HG02943 (cell line): Measurements from ENCODE around the gene UNC93A.
"Not testable (repeated sequence)": the region's sequence is repeated elsewhere in the genome, so short reads cannot be mapped to it uniquely, and the experiment has no call there.

Experiments used
- ATAC-seq: cut with Tn5 transposase; IDR thresholded peaks from one replicate; pipeline ENCODE4 v1.9.1; 2021; ENCODE audit warnings: mild to moderate bottlenecking, low read depth, moderate library complexity; ENCODE audit not compliant: unreplicated experiment

Gene UNC93A

DNA sequence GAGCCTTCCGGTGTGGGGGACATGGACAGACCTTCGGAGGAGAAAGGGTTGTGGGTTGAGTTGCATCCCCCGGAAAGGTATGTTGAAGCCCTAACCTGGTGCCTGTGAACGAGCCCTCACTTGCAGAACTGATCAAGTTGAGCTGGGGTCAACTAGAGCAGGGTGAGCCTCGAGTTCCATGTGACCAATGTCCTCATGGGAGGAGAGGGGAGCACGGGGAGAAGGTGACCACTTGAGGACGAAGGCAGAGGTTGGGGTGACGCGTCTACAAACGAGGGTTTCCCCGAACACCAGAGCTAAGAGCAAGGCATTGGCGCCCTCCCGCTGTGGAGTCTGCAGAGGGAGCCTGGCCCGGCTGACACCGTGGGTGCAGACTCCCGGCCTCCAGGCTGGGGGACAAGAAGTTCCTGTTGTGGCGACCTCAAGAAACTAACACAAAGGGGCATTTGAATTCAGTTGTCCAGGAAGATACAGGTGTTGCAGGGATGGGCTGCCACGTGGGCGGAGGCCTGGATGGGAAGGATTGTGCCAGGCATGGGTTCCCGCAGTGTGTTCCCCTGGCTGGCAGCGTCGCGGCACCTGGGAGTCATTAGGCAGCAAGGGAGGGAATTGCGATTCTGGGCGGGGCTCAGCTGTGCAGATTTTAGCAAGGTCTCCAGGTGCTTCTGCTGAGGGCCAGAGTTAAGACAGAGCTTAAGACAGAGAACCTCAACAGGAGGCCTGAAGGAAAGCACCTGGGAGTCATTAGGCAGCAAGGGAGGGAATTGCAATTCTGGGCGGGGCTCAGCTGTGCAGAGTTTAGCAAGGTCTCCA is 20.4 kb upstream of the UNC93A start:
- no peak for ATAC-seq

DNA sequence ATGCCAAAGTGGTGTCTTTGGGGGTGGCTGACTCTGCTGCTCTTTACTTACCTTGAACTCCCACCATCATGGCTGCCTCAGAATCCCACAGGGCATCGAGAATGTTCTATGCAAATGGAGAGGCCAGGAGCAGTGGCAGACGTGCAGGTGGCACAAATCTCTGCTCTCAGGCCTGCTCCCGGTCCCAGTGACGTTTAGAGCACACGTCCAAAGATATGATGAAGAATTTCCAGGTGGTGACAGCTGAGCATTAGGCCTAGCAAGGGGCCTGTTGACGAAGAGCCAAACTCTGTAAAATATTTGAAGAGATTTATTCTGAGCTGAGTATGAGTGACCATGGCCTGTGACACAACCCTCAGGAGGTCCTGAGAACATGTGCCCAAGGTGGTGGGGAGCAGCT is 19.0 kb upstream of the UNC93A start:
- ATAC-seq, result no peak

DNA sequence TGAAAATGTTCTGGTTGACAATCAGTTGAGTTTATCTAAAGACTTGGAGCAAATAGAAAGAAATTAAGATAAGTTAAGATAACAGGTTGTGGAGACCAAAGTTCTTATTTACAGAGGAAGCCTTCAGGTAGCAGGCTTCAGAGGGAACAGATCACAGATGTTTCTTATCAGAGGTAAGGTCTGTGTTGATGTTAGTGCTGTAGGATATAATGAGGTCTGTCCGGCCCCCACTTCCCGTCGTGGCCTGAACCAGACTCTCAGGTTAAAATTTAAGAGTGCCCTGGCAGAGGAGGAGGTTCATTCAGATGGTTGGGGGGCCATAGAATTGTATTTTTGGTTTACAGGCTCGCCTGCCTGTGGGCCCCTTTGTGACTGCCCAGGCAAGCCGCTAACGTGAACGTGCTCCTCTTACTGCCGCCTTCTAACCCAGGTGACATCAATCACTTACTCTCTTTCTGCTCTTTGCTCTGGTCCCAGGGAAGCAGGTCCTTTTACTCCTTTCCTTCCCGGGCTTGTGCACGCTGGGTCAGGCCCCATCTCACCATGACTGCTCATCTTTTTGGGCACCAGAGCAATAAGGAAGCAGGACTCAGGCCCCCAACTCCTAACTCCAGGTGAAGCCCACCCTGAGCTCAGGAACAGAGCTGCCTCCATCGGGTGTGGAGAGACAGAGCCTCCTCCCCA is 18.3 kb upstream of the UNC93A start:
- no peak for ATAC-seq

DNA sequence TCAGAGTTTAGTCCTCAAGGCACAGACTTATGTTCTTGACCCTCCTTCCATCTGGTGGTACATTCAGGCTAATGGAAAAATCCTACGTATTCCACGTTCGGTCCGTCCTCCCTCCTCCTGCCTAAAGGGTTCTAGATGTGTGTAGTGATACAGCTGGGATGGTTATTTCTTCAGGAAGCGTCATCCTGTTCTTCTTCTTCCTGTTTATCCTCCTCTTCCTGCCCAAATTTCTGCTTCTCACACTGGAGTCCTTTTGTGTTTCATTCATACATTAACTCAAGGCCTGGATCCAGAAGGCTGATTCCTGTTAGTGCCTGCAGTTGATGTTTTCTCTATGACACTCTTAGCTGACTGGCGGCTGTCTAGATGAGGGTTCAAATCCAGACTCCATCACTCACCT is 16.8 kb upstream of the UNC93A start:
- no peak for ATAC-seq

DNA sequence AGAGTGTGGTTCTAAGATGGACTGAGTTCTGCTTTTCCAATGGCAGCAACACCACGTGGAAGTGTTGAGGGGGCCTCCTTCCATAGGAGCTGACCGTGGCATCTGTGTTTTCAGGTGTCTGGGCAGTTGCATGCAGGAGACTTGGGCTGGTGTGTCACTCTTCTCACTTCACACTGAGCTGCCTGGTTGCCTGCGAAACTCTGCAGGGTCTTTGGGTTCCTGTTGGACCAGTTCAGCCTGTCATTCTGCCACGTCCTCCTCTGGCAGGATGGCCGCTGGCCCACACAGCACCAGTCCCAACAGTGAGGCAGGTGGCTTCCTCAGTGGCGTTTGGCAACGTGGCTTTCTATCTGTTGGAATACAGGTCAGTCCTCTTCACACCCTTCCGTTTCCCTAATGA is 16.1 kb upstream of the UNC93A start:
- no peak for ATAC-seq

DNA sequence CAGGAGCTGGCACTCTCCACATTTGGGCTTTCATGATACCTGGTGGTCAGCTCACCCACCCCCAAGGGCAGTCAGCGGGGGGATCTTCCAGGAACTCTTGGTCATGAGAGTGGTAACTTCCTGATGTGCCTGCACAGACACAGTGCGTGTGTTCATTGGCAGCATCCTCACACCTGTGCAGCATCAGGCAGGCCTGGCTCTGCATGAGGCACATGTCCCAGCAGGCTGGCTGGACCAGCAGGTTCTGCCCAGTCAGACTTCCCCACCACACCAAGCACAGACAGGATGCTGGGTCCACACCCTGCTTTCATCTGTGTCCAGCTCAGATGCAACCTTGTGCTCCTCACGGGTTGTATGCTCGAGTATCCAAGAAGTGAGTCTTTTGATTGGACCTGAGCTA is 15.7 kb upstream of the UNC93A start:
- no peak for ATAC-seq

DNA sequence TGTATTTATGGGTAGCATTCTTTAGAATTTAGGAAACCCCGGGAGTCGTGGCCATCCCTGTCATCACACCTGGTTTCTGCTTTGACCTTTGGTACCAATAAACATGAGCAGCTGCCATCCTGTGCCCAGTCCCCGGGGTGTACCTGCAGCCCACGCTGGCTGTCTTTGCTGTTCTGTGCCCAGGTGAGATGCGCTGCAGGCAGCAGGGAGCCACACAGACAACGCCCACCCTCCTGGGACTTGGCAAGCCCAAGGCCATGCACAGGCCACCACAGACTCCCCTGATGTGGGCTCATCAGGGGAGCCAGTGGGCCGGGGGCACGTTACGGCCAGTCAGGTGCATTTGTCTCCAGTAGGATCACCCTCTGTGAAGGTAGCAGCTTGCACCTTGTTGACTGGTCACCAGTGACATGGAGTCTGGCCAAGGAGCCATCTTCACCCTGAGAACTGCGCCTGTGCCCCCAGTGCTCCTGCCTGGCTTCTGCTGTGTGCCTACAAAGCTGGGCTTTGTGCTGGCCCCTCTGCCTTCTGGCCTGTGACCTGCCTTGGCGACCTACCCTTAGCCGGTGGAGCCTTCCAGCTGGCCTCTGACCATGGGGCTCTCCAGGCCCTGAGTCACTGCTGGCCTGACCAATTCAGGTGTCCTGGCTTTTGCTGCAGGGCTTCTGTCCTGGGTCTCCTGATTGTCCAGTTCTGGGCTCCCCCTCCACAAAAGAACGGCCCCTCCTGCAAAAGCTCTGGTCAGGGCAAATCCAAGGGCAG is 14.2 kb upstream of the UNC93A start:
- ATAC-seq, result no peak

DNA sequence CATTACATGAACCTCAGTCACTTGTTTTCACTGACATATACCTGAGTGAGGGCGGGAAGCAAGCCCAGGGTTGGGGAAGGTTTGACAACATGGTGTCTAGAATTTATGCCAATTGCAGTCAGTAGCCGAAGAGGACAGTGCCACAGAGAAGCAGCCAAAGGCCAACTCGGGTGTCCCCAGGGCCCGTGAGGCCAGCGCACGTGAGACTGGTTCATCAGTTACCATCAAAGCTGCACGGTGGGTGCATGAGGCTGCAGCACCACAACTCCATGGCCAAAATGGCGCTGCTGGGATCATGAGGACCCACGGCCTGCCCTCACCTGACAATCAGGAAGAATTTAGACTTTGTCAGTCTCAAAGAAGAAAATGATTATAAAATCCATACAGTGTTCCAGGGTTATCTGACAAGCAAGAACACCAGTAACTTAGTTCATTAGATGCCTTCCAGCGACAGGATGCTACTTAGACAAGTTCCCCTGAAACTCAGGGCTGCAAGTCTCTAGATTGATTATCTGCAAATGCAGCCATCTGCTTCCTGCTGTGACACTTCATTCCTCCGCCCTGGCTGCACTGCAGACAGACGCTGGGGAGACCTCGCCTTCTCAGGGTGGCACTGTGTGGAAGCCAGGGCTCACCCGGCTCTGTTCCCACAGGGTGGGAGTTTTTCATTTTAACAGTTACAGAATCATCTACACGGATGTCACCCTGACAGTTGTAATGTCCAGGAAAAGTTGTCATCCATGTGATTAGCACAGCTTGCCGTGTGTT is 12.8 kb upstream of the UNC93A start:
- not testable (repeated sequence) for ATAC-seq

DNA sequence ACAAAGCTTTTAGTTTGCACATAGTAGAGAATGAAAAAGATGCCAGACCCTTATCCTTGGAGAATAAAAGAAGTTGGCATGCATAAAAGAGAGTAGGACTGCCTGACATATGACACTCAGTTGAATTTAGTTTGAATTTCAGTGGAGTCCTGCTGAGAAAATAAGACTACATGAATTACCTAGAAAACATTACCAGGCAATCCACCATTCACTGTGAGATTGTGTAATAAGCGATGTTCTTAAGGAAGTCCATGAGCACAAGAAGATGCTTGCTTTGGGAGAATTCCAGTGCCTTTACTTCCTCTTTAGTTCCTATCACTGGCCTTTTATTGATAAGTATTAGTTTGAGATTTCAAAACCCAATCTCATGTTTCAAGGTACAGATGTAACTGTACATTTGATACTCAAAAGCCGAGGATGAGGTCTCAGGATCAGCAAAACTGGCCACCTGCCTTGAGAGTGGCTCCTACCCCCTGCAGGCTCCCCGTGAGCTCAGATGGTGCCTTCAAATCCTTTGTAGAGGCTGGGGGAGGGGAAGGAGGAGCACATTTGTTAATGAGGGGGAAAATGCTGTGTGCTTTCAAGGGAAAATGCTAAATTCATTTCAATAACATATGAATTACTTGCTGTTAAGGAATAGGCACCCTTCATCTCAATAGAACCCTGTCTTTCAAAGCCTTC is 11.2 kb upstream of the UNC93A start:
- ATAC-seq, result no peak

DNA sequence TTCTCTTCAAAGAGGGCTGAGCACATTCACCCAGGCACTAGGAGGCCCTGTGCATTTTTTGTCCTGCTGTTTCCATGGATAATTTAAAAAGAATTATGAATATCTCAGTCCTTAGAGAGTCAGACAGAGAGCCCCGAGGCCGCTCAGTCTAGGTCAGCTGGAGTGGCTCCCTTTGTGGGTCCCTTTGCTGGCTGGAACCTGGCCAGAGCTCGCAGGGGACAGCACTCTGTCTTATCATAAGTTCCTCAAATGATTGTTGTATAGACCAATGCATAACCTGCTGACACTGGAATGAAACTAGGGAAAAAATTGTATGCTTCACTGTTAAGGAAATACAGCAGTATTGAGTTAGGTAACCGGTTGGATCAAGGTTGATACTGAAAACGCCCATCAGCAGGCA is 10.6 kb upstream of the UNC93A start:
- ATAC-seq, result not testable (repeated sequence)

DNA sequence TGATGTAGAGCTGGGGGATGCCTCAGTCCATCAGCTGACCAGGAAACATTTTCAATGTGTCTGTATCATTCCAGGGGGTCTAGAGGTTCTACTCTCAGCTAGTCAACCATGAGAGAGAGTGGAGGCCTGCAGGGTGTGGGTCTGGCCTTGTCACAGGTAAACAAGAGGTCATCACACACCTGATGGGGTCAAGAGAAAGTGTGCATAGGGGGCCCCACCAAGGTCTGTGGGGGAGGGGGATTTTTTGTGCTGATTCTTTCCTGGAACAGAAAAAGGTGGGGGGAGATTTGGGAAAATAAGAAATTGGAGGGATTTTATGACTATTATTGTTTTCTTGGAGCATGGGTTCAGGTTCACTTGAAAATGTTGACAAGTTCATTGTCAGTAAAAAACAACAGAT is 8.9 kb upstream of the UNC93A start:
- ATAC-seq, result no peak

DNA sequence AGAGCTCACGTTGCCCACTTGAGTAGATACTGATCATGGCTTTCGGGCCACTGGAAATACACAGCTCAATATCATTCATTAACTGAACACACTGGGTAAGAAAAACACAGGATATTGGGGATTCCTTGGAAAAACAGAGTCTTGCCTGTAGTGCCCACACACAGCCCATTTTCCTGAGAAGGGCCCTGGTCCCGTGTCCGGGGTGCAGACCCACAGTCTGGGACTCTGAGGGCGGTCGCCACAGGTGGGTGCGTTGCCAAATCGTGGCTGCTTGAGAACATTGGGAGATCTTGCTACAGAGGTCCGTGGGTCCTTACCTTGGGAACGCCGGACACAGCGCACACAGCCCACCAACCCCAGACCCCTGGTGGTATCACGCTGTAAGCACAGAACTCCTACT is 6.5 kb upstream of the UNC93A start:
- not testable (repeated sequence) for ATAC-seq

DNA sequence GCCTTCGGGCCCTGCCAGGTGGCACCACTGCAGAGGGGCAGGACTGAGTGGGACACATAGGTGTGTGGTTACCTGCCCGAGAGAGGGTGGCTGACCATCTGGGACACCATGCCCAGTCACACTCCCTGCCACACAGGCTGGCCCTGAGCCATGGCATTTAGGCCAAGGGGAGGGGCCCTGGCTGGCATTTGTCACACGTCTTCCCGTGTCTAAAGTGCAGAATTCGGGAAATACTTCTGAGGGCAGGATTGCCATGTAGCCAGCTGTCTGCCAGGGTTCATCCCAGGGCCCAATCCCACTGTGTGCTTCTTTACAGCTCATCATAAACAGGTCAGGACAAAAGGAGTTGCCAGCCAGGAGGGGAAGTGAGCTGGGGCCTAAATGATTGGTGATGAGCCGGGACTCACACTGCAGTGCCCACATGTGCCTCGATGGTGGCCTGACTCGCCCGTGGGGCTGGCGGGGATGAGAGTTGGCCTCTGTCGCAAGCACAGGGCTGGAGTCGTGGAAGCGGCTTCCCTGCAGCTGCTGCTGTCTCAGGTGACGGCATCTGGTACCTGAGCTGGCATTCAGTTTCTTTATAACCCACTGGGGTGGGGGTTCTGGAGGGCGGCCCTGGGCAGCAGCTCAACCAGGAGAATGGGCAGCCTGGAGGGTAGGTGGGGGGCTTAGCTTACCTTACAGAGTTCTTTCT is 5.9 kb upstream of the UNC93A start:
- ATAC-seq, result no peak

DNA sequence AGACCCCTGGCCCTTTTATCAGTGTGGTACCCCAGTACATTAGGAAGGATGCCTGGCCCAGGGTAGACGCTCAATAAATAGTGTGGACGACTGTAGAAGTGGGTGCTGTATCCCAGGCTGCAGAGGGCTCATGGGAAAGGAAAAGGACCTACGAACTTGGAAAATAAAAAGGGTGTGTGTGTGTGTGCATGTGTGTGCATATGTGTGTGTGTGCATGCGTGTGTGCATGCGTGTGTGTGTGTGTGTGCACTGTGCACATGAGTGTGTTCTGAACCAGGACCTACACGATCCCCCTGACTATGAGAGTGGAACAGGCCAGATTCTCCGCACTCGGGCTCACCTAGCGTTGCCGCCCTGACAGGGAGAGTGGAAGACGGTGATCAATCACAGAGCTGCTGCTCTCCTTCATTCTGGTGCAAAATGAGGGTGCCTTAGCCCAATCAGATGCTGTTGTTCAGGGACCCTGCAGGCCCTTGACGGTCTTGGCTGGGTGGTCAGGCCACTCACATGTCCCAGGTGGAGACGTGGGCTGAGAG is 3.5 kb upstream of the UNC93A start:
- ATAC-seq, result no peak

DNA sequence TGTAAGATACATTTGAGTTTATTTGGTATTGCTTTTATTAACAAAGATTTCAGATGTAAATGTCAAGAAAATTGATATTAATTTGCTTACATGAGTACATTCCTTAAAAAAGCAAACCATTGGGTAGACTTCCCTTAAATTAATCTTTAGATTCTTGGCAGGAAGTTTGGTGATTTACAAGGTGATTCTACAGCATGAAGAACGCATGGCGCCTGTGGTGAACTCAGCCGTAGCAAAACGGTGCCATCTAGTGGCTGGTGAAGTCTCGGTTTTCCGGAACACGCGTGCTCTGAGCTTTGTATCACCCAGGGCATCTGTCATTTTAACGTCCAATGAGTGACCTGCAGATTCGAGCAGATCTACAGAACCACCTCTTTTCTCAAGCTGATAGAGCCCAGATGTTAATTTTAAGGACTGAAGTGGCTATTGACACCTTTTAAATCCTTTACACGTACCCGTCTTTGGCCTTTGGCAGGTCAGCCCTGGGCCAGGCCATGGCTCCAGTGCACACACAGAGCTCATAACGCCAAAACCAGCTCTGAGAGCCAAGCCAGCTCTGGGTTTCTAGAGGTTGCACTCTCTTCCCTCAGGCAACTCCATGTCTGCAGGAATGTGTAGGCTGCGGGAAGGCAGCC is 2.4 kb upstream of the UNC93A start:
- peak; percentile 78 for ATAC-seq

DNA sequence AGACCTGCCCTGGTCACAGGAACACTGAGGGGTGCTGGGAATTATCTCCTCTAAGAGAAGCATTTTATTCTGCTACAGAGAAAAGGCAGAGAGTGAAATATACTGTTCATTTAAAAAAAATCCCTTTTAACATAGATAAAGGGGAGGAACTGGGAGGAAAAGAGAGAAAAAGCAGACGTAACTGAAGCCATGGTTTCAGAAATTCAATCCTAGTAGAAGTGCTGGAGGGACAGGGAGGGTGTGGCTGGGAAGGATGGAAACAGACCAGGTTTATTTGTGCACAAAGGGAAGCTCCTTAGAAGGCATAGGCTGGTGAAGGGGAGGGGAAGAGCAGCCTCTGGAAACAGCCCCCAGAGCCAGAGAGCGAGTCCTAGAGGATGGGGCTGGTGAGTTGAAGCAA is 1.8 kb upstream of the UNC93A start:
- not testable (repeated sequence) for ATAC-seq

DNA sequence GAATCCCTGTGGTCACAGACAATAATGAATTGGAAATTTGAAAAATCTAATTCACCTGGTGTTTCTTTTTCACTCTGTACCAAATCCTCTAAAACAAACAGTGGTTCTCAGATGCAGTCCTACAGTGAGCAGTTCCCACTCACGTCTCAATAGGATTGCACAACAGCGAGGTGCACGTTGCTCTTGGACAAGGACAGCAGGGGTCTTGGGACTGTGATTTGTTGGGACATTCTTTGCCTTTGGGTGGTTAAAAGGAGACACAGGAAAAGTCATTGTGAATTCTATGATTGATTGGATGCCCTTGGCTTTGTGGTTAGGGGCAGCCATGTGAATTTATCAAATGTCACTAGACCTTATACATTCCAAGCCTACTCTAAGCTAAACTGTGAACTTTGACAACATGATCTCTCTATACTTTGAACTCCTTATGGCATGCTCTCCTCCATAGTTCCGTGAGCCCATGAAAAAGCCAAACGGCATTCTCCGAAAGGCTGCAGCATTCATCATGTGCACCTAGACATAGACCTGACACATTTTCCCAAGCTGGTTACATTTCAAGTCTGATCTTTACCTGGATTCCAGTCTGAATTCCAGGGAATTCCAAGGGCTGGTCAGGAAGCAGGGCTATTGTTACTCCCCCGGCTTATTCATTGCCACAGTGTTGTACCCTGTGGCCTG is 647 bp downstream of the UNC93A start:
- no peak for ATAC-seq
